ENCODE measurements around the gene ZNF446. TPM values are rescaled to one million over a fixed set of nuclear protein-coding genes. Genes with fewer than 3 reads are reported as not detected.

Gene ZNF446
- 10 to 100 TPM in 1 of 2 donors, 1 to 10 TPM in 1; 7.4 to 10.5 TPM for total RNA-seq

- H3K9ac ChIP-seq (ENCODE audit: low read depth in 2 of 2, low read length in 2 of 2): peak within 1 kb of the TSS; percentile 75 to 81
- H3K9me3 ChIP-seq: no peaks in the 10 kb centered on the region
- intact Hi-C loops (cut with DNase I): no loop called here
- H3K27ac ChIP-seq: peak within 1 kb of the TSS; percentile 91
- no peak for TF ChIP-seq CTCF (IDR thresholded peaks at IDR 0.05)
- H3K4me3 ChIP-seq: peak within 1 kb of the TSS; percentile 71
- peaks cover 6% of the 10 kb centered on the region for H3K4me1 ChIP-seq
- H3K27me3 ChIP-seq: no peaks in the 10 kb centered on the region
- peak; percentile 97 for DNase-seq
- peaks cover under 1% of the 10 kb centered on the region for H3K36me3 ChIP-seq
Measured at GRCh38 chr19:58475714-58476497, at the start of gene ZNF446. ZNF446 (plus strand) TSS chr19:58476352; CDS start chr19:58477219, 867 bp downstream.

- Histone ChIP-seq H3K27ac (no peak overlapping the region), H3K4me3 (no peak overlapping the region), H3K9me3 (peaks cover 12% of the 10 kb centered on the region), H3K36me3 (peaks cover 4% of the 10 kb centered on the region), H3K4me1 (no peaks in the 10 kb centered on the region), H3K27me3 (no peaks in the 10 kb centered on the region), H3K9ac (ENCODE audit: low read depth in 2 of 2, low read length in 2 of 2) (no peak overlapping the region)
- DNase-seq: no peak
- no peak for TF ChIP-seq CTCF (IDR thresholded peaks at IDR 0.05)
- intact Hi-C loops (cut with DNase I): no loop called here
Measured at GRCh38 chr19:58428617-58429016, 47.5 kb upstream of the ZNF446 start.

- Histone ChIP-seq H3K4me1 (no peaks in the 10 kb centered on the region), H3K27me3 (no peaks in the 10 kb centered on the region), H3K27ac (no peak overlapping the region), H3K9me3 (peaks cover 20% of the 10 kb centered on the region), H3K36me3 (peaks cover 8% of the 10 kb centered on the region), H3K4me3 (no peak overlapping the region), H3K9ac (ENCODE audit: low read depth in 2 of 2, low read length in 2 of 2) (no peak overlapping the region)
- TF ChIP-seq CTCF (IDR thresholded peaks at IDR 0.05): no peak
- DNase-seq: no peak
- intact Hi-C loops (cut with DNase I): no loop called here
Measured at GRCh38 chr19:58429745-58430144, 46.4 kb upstream of the ZNF446 start.

- no peak for TF ChIP-seq CTCF (IDR thresholded peaks at IDR 0.05)
- Histone ChIP-seq H3K27me3 (no peaks in the 10 kb centered on the region), H3K4me1 (no peaks in the 10 kb centered on the region), H3K27ac (no peak overlapping the region), H3K9me3 (peaks cover 22% of the 10 kb centered on the region), H3K36me3 (peaks cover 12% of the 10 kb centered on the region), H3K4me3 (no peak overlapping the region), H3K9ac (ENCODE audit: low read depth in 2 of 2, low read length in 2 of 2) (no peak overlapping the region)
- DNase-seq: no peak
- intact Hi-C loops (cut with DNase I): no loop called here
Measured at GRCh38 chr19:58434217-58434616, 41.9 kb upstream of the ZNF446 start.

- intact Hi-C loops (cut with DNase I): no loop called here
- DNase-seq: peak; percentile 97
- Histone ChIP-seq H3K4me3 (peak within 1 kb of the TSS; percentile 72), H3K27ac (peak within 1 kb of the TSS; percentile 65), H3K9me3 (peaks cover under 1% of the 10 kb centered on the region), H3K9ac (ENCODE audit: low read depth in 2 of 2, low read length in 2 of 2) (peak within 1 kb of the TSS; percentile 52 to 64), H3K27me3 (no peaks in the 10 kb centered on the region), H3K36me3 (peaks cover 3% of the 10 kb centered on the region), H3K4me1 (peaks cover 5% of the 10 kb centered on the region)
- TF ChIP-seq CTCF (IDR thresholded peaks at IDR 0.05): no peak
Measured at GRCh38 chr19:58439576-58440554, 36.3 kb upstream of the ZNF446 start, which contains the start of gene ZNF132. ZNF132 (minus strand) TSS chr19:58440153; CDS start chr19:58439821, 332 bp downstream.

All from colonic mucosa (tissue), 4 donors.